Stomach (tissue), 9 donors: ENCODE measurements around the gene LAIR1. TPM values are rescaled to one million over a fixed set of nuclear protein-coding genes. Genes with fewer than 3 reads are reported as not detected.

Experiments used
- DNase-seq, 2 donors: peaks; one replicate each; pipeline versions ENCODE4 v3.0.0 to v3.0.0-alpha.2; 2013 to 2019
- H3K27ac ChIP-seq, 5 donors: fragments of 200-600 bp in 4 of 5; sonication (generic) in 4 of 5; one replicate each; pipeline ENCODE4 v1.5.1; 2013 to 2019; ENCODE audit warnings: mild to moderate bottlenecking in 1 of 5, moderate library complexity in 1 of 5
- H3K27me3 ChIP-seq, 3 donors: fragments of 200-600 bp; sonication (generic); one replicate each; pipeline ENCODE4 v1.5.1; 2017 to 2019; ENCODE audit warnings: mixed run types in 1 of 3
- H3K36me3 ChIP-seq, 4 donors: fragments of 200-600 bp; sonication (generic); 1 replicate in 3 of 4; 2 replicates in 1 of 4; pipeline ENCODE4 v1.5.1; 2016 to 2019
- H3K4me1 ChIP-seq, 4 donors: fragments of 200-600 bp; sonication (generic); one replicate each; pipeline ENCODE4 v1.5.1; 2016 to 2019
- H3K4me3 ChIP-seq, 4 donors: fragments of 200-600 bp; sonication (generic) in 3 of 4; one replicate each; pipeline ENCODE4 v1.5.1; 2016 to 2019; ENCODE audit warnings: mild to moderate bottlenecking in 1 of 4
- H3K9me3 ChIP-seq, 4 donors: fragments of 200-600 bp; sonication (generic); one replicate each; pipeline ENCODE4 v1.5.1; 2016 to 2019
- EP300 ChIP-seq: sonication (generic); formaldehyde crosslinking; IDR thresholded peaks from one replicate; pipeline ENCODE4 v1.6.1; 2017; ENCODE audit warnings: antibody characterized with exemption
- POLR2A ChIP-seq, 4 donors: fragments of 450-650 bp; IDR thresholded peaks; one replicate each; pipeline ENCODE4 v1.6.1; 2016; ENCODE audit warnings: antibody characterized with exemption in 4 of 4, control low read depth in 2 of 4, mild to moderate bottlenecking in 1 of 4, moderate library complexity in 1 of 4
- POLR2AphosphoS5 ChIP-seq, 3 donors: sonication (generic); formaldehyde crosslinking; IDR thresholded peaks; one replicate each; pipeline ENCODE4 v1.6.1; 2016; ENCODE audit warnings: antibody characterized with exemption in 3 of 3
- WGBS, 5 donors: extraction: QIAGEN DNeasy Blood & Tissue Kit in 3 of 5; methylation state at CpG; one replicate each; pipeline versions ENCODE4 v1.1.5 to v1.1.7; 2013 to 2018; 5-methylcytosine and 5-hydroxymethylcytosine counted together
- intact Hi-C: fragments of 100-400 bp; cut with DNase I; formaldehyde crosslinking; loops from one replicate; pipeline ENCODE4 v1.15.1; 2023; ENCODE audit warnings: low total_unique reads
- polyA plus RNA-seq, 3 donors: library from polyadenylated mRNA; stranded (reverse); fragments of 200-250 nt; gene quantifications; one replicate each; pipeline ENCODE4 v1.2.3, GENCODE V29; 2013
- total RNA-seq, 5 donors: library from RNA; depleted of rRNA; stranded (reverse); fragments of >200 nt; gene quantifications; one replicate each; pipeline versions ENCODE4 v1.1.0 to v1.2.3, GENCODE V29; 2014 to 2016
- TF ChIP-seq, protein P1 (sequence below), 7 experiments: fragments of 450-650 bp in 4 of 7; fragments of 200-600 bp in 3 of 7; sonication (generic) in 3 of 7; IDR thresholded peaks; one replicate each; pipeline ENCODE4 v1.5.1; 2016 to 2019; ENCODE audit warnings: antibody characterized with exemption in 7 of 7, control low read depth in 2 of 7, mild to moderate bottlenecking in 1 of 7
- donor health status: healthy with polysubstance abuse.
- donor health status: Bipolar disorder and iron deficiency.
- donor health status: healthy.

The LAIR1 gene
- total and polyA plus RNA-seq, 8 donors, result 0.87 to 9.1 (median 4.7) TPM

DNA sequence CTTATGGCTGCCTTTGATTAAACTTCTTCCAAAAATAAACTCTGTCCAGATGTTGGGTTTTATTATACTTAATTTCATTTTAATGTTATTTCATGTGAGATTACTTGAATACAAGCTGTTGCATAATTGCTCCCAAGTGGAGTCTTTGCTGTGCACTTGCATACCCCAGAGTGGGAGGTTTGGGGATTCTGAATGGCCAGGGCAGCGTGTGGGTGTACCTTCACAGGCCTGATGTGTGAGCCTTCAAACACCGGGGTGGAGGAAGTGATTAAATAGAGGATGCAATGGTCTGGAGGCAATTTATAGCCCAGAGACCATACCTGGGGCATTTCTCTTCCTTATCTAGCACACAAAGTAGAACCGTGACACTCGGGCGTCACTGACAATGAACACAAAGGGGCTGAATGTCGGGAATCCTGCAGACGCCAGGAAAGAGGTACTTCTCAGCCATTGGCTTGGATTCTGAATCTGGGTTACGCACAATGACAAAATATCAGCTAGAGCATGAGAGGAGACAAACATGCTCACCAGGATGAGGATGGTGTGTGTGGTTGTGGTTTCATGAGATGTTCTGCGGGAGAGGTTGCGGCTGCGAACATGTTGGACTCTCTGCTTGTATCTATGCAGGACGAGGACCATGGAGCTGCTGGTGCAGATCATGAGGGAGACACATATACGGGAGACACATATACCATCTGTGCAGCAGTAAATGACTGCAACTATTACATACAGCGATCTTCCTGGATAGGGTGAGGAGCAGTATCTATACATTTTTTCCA, 44.6 kb downstream of the LAIR1 start:
- Histone ChIP-seq H3K36me3 (no peaks in the 10 kb centered on the region), H3K9me3 (no peaks in the 10 kb centered on the region), H3K4me1 (no peaks in the 10 kb centered on the region), H3K27me3 (peaks cover 0 to 48% (median 4%) of the 10 kb centered on the region in 3 donors), H3K4me3 (no peak overlapping the region), H3K27ac (no peak overlapping the region)
- no peak for DNase-seq
- intact Hi-C loops, result no loop called here
- 77 to 88% (median 83%) methylated on average over 14 of the region's 14 CpGs for WGBS, 5 donors
- no peak for TF ChIP-seq POLR2AphosphoS5 (IDR thresholded peaks at IDR 0.05)
- TF ChIP-seq EP300, result no peak
- TF ChIP-seq, protein P1, sequence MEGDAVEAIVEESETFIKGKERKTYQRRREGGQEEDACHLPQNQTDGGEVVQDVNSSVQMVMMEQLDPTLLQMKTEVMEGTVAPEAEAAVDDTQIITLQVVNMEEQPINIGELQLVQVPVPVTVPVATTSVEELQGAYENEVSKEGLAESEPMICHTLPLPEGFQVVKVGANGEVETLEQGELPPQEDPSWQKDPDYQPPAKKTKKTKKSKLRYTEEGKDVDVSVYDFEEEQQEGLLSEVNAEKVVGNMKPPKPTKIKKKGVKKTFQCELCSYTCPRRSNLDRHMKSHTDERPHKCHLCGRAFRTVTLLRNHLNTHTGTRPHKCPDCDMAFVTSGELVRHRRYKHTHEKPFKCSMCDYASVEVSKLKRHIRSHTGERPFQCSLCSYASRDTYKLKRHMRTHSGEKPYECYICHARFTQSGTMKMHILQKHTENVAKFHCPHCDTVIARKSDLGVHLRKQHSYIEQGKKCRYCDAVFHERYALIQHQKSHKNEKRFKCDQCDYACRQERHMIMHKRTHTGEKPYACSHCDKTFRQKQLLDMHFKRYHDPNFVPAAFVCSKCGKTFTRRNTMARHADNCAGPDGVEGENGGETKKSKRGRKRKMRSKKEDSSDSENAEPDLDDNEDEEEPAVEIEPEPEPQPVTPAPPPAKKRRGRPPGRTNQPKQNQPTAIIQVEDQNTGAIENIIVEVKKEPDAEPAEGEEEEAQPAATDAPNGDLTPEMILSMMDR (IDR thresholded peaks at IDR 0.05), result no peak
- no peak for TF ChIP-seq POLR2A (IDR thresholded peaks at IDR 0.05)

DNA sequence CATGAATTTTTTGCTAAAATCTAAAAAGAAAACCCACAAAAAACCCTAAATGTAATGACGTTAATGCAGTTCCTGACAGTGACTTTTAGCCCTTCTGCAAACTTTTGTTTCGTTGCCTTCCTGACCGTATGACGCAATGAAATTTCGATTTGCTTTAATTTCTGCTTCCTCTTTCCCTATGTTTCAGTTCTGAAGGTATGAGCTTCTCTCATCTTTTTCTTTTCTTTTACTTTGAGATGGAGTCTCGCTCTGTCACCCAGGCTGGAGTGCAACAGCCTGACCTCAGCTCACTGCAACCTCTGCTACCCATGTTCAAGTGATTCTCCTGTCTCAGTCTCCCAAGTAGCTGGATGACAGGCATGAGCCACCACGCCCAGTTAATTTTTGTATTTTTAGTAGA, 45.7 kb downstream of the LAIR1 start:
- Histone ChIP-seq H3K9me3 (no peaks in the 10 kb centered on the region), H3K27ac (peak overlapping the region in 2 of 5 donors; percentile 54 to 64), H3K36me3 (no peaks in the 10 kb centered on the region), H3K4me3 (no peak overlapping the region), H3K27me3 (peaks cover 0 to 48% (median 4%) of the 10 kb centered on the region in 3 donors), H3K4me1 (no peaks in the 10 kb centered on the region)
- peak in 1 of 2 donors; percentile 13 for DNase-seq
- TF ChIP-seq POLR2AphosphoS5 (IDR thresholded peaks at IDR 0.05), result no peak
- TF ChIP-seq POLR2A (IDR thresholded peaks at IDR 0.05), result no peak
- TF ChIP-seq EP300, result no peak
- TF ChIP-seq, protein P1 (IDR thresholded peaks at IDR 0.05), result no peak
- WGBS, 5 donors, result 64 to 76% (median 71%) methylated on average over 7 of the region's 7 CpGs
- intact Hi-C loops, result no loop called here

DNA sequence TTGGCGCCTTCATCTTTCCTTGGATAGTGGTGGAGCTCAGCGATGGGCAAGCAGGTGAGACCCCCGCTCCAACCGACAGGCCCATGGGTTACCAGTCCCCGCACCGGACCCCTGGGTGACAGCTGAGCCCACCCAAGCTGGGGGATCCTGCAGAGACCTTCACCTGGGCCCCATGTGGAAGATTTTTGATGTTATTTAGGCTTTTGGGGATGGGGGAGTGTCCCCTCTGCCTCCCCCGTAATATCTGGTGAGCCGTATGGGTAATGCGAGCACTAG, 46.8 kb downstream of the LAIR1 start:
- 63 to 91% (median 88%) methylated on average over 6 to 9 of the region's 9 CpGs for WGBS, 5 donors
- intact Hi-C loops, result no loop called here
- H3K9me3 ChIP-seq, result no peaks in the 10 kb centered on the region
- H3K4me1 ChIP-seq, result no peaks in the 10 kb centered on the region
- no peak for DNase-seq
- H3K27me3 ChIP-seq, result peaks cover 0 to 50% (median 4%) of the 10 kb centered on the region in 3 donors
- H3K27ac ChIP-seq, result peak overlapping the region in 1 of 5 donors; percentile 58
- H3K36me3 ChIP-seq, result no peaks in the 10 kb centered on the region
- no peak for TF ChIP-seq POLR2A (IDR thresholded peaks at IDR 0.05)
- TF ChIP-seq EP300, result no peak
- TF ChIP-seq, protein P1 (IDR thresholded peaks at IDR 0.05), result no peak
- no peak for TF ChIP-seq POLR2AphosphoS5 (IDR thresholded peaks at IDR 0.05)
- no peak overlapping the region for H3K4me3 ChIP-seq

DNA sequence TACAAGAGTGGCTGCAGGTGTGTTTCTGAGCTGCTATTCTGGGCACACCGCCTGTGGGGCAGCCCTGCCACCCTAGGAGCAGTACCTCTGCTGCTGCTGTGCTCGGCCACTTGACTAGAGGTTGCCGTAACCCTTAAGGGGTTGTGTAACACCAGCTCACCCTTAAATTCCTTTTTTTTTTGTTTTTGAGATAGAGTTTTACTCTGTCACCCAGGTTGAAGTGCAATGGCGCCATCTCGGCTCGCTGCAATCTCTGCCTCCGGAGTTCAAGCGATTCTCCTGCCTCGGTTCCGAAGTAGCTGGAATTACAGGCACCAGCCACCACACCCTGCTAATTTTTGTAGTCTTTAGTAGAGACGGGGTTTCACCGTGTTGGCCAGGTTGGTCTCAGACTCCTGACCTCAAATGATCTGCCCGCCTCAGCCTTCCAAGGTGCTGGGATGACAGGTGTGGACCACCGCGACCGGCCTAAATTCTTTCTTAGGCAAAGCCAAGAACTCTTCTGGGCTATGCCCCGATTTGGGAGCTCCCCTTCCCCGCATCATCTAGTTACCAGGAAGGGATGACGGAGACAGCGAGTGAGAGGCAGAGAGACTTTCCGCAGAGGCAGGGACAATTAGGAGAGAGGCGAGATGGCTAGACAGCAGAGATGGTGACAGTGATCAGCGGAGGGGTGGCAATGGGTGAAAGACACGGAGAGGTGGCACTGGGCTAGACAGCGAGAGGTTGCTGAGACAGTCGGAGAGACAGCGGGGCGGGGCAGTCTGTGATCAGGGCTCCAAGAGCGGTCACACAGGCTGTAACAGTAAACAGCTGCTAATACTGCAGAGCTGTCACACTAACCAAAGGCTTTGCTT, 47.4 kb downstream of the LAIR1 start:
- Histone ChIP-seq H3K27me3 (peaks cover 0 to 56% (median 4%) of the 10 kb centered on the region in 3 donors), H3K9me3 (no peaks in the 10 kb centered on the region), H3K27ac (peak overlapping the region in 1 of 5 donors; percentile 58), H3K36me3 (no peaks in the 10 kb centered on the region), H3K4me3 (no peak overlapping the region), H3K4me1 (no peaks in the 10 kb centered on the region)
- intact Hi-C loops, result no loop called here
- 63 to 79% (median 73%) methylated on average over 26 to 29 of the region's 29 CpGs for WGBS, 5 donors
- TF ChIP-seq POLR2A (IDR thresholded peaks at IDR 0.05), result no peak
- no peak for TF ChIP-seq POLR2AphosphoS5 (IDR thresholded peaks at IDR 0.05)
- TF ChIP-seq, protein P1 (IDR thresholded peaks at IDR 0.05), result no peak
- no peak for TF ChIP-seq EP300
- no peak for DNase-seq
